Measurements from ENCODE around the gene HOXC10. TPM values are rescaled to one million over a fixed set of nuclear protein-coding genes. Genes with fewer than 3 reads are reported as not detected.

Gene HOXC10
- total RNA-seq, 1 donor from 2014 or later, result 15.7 TPM

DNA sequence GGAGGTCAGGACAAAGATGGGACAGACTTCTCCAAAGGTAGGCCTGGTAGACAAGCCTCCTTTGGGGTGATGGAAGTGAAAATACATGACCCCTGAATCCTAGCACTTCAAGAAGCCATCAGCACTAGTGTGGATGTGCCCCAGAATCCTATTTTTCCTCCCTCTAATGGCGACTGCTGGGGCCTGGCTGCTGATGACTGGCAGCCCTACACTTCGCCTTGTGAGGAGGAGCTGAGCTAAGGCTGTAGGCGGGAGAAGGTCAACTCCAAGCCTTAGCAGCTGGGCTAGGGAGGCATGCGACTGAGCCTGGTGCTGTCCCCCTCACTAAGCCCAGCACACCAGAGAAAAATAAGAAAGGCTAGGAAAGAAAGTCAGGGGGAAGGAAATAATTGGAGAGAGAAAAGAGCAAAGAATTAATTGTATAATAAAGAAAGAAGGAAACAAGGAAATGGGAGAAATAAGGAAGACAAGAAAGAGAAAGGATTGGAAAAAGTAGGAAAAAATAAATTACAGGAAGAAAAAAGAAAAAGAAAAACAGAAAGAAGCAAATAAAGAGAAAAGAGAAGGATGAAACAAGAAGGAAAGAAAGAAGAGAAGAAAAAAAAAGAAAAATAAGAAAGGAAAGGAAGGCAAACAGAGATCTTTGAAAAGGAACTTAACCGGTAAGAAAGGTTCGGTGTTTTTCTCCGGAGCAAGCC is 4.7 kb upstream of the HOXC10 start:
- peak overlapping the region; percentile 98 for H3K4me3 ChIP-seq (ENCODE audit: low read depth, low read length)
- DNase-seq (ENCODE audit: low read depth), result no peak
- TF ChIP-seq, protein P1, sequence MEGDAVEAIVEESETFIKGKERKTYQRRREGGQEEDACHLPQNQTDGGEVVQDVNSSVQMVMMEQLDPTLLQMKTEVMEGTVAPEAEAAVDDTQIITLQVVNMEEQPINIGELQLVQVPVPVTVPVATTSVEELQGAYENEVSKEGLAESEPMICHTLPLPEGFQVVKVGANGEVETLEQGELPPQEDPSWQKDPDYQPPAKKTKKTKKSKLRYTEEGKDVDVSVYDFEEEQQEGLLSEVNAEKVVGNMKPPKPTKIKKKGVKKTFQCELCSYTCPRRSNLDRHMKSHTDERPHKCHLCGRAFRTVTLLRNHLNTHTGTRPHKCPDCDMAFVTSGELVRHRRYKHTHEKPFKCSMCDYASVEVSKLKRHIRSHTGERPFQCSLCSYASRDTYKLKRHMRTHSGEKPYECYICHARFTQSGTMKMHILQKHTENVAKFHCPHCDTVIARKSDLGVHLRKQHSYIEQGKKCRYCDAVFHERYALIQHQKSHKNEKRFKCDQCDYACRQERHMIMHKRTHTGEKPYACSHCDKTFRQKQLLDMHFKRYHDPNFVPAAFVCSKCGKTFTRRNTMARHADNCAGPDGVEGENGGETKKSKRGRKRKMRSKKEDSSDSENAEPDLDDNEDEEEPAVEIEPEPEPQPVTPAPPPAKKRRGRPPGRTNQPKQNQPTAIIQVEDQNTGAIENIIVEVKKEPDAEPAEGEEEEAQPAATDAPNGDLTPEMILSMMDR (conservative IDR thresholded peaks at IDR 0.05; ENCODE audit: low read depth, low read length), result no peak

DNA sequence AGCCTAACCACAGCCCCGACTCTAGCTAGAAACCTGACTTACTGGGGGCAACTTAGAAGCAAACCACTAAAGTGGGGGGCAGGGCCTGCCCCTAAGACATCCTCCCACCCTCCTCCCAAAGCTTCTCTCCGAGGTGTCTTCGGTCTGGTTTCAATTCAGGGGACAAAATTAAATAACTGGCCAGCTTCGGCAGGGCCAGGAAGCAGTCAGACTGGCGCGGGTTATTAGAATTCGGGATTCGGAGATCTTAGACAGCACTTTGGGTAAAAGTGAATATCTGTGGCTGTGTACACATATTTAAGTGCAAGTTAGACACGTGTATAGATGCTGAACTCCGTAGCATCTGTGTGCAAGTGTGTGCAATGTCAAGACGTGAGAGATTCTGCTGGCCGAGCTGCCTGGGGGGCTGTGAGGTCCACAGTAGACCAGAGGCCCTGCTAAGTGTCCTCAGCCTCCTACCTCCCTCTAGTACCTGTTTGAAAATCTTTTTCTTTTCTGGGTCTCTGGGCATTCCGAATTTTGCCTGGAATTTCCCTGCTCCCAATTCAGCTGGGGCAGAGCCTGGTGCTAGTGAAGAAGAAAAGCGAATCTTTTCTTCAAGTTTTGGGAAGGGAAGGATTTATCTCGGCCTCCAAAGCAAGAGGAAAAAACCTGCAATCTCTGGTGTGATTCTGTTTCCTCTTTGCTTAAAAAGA is 4.0 kb upstream of the HOXC10 start:
- TF ChIP-seq, protein P1 (conservative IDR thresholded peaks at IDR 0.05; ENCODE audit: low read depth, low read length), result no peak

DNA sequence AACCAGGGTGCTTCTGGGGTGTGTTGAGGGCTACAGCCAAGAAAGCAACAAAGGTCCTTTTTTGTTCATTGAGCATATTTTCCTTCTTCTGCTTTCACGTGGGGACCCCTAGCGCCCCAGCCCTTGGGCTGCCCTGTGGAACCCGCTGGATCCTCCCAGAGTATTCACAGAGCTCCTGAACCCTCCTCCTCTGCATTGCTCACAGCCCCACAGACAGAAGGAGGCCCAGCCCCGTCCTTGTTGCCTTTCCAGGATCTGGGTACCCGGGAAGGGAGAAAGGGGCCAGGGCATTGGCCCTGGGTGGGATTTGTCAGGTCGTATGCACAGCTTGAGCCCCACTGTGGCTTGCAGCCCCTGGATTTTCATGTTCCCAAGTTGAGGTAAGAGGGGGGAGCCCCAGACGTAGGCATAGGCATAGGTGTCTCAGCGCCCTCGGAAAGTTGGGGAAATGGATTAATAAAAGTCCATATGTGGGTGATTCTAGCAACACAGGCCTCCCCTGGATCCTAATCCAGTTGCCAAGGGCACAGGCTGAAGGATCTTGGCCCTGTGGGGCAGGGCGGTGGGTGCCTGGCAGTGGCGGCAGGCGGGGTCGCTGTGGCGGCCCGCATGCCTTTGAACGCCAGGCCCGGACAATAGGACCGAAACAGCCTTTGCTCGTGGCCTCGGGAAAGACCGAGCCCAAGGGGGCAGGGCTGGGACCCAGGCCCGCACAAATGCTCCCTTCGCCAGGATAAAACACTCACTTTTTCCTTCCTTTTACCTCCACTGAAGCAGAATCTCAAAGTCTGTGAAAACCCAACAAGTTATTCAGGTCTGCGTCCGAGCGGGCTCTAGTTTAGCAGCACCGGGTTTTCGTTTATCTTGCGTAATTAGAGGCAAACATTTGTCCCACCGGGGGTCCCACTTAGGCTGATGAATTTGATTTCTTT is 3.0 kb upstream of the HOXC10 start:
- DNase-seq (ENCODE audit: low read depth), result no peak
- peak overlapping the region; percentile 98 for H3K4me3 ChIP-seq (ENCODE audit: low read depth, low read length)
- TF ChIP-seq, protein P1 (conservative IDR thresholded peaks at IDR 0.05; ENCODE audit: low read depth, low read length), result no peak

More for the DNA sequence above, 4.0 kb upstream of the HOXC10 start:
- DNase-seq (ENCODE audit: low read depth), result no peak
- H3K4me3 ChIP-seq (ENCODE audit: low read depth, low read length), result peak overlapping the region; percentile 98

DNA sequence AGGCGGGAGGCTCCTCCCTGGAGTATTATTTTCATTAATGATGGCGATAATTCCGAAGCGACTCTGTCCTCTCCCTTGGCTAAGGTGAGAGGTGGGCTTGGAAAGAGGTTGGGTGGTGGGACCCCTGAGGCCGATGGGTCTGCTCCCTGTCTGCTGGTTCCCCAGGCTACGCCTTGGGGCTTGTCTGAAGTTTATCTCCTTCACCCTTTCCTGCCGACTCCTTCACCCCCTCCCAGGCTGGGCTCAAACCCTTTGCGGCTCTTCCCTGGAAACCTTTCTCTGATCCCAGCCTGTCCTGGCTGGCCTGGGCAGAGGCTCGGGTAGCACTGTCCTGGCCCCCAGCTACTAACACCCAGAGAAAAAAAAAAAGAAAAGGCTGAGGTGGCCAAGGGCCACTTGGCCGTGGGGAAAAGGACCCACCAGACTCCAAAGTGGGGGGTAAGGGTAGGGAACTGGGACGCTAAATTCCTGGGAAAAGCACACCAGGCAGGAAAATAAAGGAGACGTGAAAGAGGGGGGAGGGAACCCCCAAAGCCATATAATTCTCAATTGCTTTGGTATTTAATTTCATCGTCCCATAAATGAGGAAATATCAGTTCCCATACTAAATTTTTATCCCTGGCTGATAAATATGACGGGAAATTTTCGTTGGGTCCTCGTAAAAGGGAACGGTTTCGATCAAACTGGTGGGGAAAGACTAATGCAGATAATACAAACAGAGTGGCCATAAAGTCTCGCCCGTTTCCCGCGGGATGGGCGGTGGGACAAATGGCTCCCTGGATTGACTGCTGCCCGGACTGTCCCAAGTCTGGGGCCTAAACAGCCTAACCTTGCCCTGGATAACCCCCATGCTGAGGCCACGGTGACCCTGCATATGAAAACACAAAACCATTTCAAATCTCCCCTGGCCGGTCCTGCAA is 2.0 kb upstream of the HOXC10 start:
- peak overlapping the region; percentile 98 for H3K4me3 ChIP-seq (ENCODE audit: low read depth, low read length)
- TF ChIP-seq, protein P1 (conservative IDR thresholded peaks at IDR 0.05; ENCODE audit: low read depth, low read length), result no peak

DNA sequence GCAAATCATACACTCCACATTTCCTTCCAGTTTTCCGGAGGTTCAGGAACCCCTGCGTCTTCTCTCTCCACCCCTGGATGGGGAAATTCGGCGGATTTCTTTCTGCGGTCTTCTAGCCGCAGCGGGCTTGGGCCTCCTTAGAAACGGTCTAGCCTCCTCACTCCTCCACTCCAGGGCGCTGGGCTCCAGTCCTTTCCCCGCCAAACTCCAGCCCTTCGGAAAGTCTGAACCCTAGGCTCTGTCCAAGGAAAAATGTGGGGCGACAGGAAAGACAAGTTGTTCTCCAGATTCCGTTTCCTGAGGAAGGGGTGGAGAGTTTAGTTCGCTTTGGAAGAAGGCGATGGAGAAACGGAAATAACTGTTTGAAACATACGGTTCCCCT is 1.4 kb upstream of the HOXC10 start:
- DNase-seq (ENCODE audit: low read depth), result no peak
- TF ChIP-seq, protein P1 (conservative IDR thresholded peaks at IDR 0.05; ENCODE audit: low read depth, low read length), result no peak
- peak overlapping the region; percentile 98 for H3K4me3 ChIP-seq (ENCODE audit: low read depth, low read length)

More for the DNA sequence above, 2.0 kb upstream of the HOXC10 start:
- no peak for DNase-seq (ENCODE audit: low read depth)

All from epithelial cell of proximal tubule (primary cell).